Right lobe of liver (tissue), 4 donors: ENCODE measurements around the gene ATXN10.

Source experiments
- POLR2A ChIP-seq: fragments of 450-650 bp; IDR thresholded peaks from one replicate; pipeline ENCODE4 v1.6.1; 2017; ENCODE audit warnings: antibody characterized with exemption, mild to moderate bottlenecking
- TF ChIP-seq, protein P1 (sequence below), 4 donors: fragments of 200-600 bp in 3 of 4; fragments of 450-650 bp in 1 of 4; IDR thresholded peaks; one replicate each; pipeline versions ENCODE4 v1.5.1 to v1.8.0; 2016 to 2022; ENCODE audit warnings: antibody characterized with exemption in 4 of 4, mild to moderate bottlenecking in 2 of 4
- donor health status: DM: no; HTN: no; CAD: no.
- donor health status: DM: no; HTN: no; CAD: no.
- donor health status: DM: no; HTN: yes; CAD: no.

DNA sequence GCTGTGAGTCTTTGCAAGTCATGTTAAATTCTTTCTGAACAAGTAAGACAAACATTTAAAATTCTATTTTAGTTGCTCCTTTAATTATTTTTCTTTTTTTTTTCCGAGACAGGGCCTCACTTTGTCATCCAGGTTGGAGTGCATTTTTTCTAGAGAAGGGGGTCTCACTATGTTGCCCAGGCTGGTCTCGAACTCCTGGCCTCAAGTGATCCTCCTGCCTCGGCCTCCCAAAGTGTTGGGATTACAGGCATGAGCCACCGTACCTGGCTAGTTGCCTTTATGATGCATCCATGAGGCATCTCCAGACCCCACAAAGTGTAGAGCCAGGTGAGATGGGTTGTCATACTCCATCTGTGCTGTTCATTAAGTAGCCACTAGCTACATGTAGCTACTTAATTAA, 4.4 kb downstream of the ATXN10 start:
- TF ChIP-seq, protein P1, sequence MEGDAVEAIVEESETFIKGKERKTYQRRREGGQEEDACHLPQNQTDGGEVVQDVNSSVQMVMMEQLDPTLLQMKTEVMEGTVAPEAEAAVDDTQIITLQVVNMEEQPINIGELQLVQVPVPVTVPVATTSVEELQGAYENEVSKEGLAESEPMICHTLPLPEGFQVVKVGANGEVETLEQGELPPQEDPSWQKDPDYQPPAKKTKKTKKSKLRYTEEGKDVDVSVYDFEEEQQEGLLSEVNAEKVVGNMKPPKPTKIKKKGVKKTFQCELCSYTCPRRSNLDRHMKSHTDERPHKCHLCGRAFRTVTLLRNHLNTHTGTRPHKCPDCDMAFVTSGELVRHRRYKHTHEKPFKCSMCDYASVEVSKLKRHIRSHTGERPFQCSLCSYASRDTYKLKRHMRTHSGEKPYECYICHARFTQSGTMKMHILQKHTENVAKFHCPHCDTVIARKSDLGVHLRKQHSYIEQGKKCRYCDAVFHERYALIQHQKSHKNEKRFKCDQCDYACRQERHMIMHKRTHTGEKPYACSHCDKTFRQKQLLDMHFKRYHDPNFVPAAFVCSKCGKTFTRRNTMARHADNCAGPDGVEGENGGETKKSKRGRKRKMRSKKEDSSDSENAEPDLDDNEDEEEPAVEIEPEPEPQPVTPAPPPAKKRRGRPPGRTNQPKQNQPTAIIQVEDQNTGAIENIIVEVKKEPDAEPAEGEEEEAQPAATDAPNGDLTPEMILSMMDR (IDR thresholded peaks at IDR 0.05): no peak
- no peak for TF ChIP-seq POLR2A
